Fibroblast of skin of right quadriceps (primary cell): ENCODE data around the gene CSK.

ENCODE experiments used
- DNase-seq: peaks from one replicate; pipeline ENCODE4 v3.0.0-alpha.2; 2013

The CSK gene

DNA sequence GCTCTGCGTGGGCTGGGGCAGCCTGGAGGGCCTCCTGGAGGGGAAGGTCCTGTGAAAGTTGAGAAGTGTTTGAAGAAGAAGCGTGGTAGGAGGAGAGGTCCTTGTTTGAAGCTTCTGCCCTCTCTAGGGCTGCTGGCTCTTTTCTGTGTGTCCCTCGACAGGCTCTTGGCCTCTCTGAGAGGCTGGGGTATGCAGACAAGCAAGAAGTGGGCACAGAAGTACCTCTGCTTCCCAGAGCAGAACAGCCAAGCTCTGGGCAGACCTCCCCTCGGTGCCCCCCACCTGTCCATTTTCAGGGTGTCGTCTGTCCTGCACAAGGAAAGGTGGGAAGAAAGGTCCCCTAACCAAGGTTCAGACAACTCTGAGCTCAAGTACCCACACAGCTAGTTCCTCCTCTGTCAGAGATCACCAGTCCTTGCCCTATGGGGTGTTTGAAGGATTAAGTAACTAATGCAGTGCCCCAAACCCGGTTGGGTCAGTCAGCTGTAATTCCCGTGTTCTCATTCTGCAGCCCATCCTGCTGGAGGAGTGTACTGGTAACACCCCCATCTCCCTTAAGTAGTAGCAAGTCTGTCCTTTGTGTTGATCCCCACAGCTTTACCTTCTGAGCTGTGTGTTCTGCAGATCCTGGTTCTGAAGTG lies 6.3 kb downstream of the CSK start:
- DNase-seq: no peak

- DNase-seq: no peak
Observed at GRCh38 chr15:74788683-74789151, 6.8 kb downstream of the CSK start.

GRCh38 chr15:74789171-74789631 lies 7.3 kb downstream of the CSK start:
- no peak for DNase-seq

DNA sequence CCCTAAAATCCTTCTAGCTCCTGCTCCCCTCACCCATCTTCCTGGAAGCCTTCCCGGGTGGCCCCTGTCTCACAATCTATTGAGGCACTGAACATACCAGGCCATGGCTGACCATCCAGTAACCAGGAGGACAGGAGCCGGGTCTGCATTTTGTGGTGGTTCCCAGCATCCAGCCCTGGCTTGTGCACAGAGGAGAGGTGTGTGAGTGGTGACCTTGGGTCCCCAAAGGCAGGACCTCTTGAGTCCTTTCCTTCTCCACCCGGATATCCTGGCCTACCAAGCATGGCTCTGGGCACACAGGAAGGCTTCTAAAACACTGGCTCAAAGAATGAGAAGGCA lies 7.8 kb downstream of the CSK start:
- DNase-seq: no peak

GRCh38 chr15:74790080-74790916 lies 8.4 kb downstream of the CSK start:
- peak; percentile 75 for DNase-seq

- DNase-seq: no peak
Observed at GRCh38 chr15:74791007-74791406, 9.1 kb downstream of the CSK start.

GRCh38 chr15:74791667-74792066 lies 9.8 kb downstream of the CSK start:
- DNase-seq: no peak

DNA sequence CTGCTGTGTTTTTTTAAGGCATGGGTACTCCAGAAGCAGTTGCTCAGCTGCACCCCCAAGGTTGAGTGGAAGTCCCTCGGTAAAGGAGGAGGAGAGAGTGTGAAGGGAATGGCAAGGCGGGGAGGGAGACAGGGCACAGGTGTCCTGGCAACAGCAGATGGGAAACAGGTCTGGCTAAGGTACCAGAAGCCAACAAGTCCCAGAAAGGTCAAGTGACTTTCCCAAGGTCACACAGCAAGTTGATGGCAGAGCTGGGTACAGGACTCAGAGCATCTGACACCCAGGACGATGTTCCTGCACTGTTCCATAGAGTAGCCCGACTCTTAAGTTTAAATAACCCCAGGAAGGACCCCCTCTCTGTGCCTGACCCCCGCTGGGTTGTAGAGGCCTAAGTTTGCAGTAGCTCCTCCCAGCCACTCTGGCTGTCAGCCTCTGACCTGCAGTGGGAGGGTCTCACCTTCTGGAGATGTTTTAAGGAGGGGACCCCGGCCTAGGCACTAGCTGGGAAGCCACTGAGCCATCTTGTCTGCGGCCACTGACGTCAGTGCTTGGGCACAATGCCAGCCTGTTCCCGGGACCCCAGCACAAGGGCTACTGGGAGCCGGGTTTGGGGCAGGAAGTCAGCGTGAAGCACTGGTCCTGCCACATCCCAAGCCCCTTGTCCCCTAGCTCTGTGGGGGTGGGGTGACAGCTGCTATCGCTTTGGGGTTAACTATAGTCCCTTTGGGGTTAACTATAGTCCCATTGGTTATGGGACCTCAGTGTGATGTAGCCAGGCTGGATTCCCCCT lies 10.5 kb downstream of the CSK start:
- no peak for DNase-seq

GRCh38 chr15:74793135-74794028 lies 11.5 kb downstream of the CSK start:
- DNase-seq: no peak

DNA sequence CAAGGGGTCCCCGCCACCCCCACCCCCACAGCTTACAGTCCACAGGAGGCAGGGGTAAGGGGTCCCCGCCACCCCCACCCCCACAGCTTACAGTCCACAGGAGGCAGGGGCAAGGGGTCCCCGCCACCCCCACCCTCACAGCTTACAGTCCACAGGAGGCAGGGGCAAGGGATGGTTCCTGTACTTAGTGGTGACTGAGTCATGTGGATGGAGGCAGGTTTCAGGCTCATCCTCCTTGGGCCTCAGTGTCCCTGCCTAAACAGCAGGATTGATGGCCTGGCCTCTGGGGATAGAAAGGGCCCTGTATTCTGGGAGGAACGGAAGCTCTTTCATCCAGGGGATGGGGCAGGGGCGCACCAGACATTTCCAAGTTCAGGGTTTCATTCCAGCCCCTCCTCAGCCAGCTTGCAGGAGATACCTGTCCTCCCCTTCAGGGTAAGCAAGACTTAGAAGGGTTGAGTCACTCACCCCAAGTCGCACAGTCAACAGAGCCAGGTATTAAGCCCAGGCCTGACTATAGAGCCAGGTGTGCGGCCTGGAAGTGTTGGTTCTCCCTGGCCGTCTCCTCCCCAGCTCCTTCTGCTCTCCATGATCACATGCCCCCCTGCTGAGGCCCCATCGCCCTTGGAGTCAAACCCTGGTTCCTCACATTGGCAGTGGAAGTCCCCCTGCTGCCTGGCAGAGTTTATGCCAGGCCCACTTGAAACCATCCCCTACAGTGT lies 12.5 kb downstream of the CSK start:
- DNase-seq: no peak

- DNase-seq: no peak
Observed at GRCh38 chr15:74794970-74795349, 13.1 kb downstream of the CSK start.

DNA sequence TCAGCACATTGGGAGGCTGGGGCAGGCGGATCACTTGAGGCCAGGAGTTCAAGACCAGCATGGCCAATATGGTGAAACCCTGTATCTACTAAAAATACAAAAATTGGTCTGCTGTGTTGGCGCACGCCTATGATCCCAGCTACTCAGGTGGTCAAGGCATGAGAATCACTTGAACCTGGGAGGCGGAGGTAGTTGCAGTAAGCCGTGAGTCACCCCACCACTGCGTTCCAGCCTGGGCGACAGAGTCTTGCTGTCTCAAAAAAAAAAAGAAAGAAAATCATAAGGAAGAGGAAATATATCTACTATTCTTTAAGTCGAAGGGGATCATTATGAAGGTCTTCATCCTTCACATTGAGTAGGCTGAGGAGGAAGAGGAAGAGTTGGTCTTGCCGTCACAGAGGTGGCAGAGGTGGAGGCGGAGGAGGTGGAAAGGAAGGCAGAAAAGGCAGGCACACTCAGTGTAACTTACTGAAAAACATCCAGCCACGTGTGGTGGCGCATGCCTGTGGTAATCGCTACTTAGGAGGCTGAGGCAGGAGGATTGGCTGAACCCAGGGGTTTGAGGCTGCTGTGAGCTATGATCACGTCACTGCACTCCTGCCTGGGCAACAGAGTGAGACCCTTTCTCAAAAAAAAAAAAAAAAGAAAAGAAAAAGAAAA lies 14.2 kb downstream of the CSK start:
- no peak for DNase-seq

- no peak for DNase-seq
Observed at GRCh38 chr15:74798388-74799254, 16.7 kb downstream of the CSK start.

GRCh38 chr15:74799255-74799855 lies 17.5 kb downstream of the CSK start:
- no peak for DNase-seq

DNA sequence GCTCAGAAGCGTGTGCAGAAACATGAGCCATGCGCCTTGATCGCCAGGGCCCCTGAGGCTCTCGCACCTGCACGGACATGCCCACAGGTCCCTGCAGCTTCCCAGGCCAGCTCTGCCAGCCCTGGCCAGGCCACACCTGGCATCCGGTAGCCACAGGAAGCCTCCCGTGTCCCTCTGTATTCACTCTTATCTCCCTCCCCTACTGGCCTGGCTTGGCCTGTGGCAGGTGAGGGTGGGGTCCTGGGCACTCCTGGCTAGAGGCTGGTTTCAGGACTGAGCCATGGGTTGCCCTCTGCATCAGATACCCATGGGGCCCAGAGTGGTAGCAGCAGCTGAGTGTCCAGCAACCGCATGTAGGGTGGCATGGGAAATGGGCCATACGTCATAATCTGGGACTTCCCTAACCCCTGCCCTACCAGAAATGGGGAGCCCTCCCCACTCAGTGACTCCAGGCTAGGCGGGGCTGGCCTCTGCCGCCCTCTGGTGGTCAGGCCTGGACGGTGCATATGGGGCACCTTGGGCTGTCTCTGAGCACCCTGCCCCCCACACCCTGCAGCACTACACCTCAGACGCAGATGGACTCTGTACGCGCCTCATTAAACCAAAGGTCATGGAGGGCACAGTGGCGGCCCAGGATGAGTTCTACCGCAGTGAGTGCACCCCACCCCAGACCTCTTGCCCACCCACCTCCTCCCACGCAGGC lies 18.1 kb downstream of the CSK start:
- DNase-seq: peak; percentile 42

GRCh38 chr15:74800559-74801094 lies 18.7 kb downstream of the CSK start:
- DNase-seq: no peak

GRCh38 chr15:74801311-74801997 lies 19.6 kb downstream of the CSK start:
- DNase-seq: no peak

GRCh38 chr15:74802290-74802689 lies 20.4 kb downstream of the CSK start:
- no peak for DNase-seq
